Naive thymus-derived CD8-positive, alpha-beta T cell (primary cell): Measurements from ENCODE around the gene ABCG4. TPM values are rescaled to one million over a fixed set of nuclear protein-coding genes. Genes with fewer than 3 reads are reported as not detected.
"Not testable (repeated sequence)": the region's sequence is repeated elsewhere in the genome, so short reads cannot be mapped to it uniquely, and the experiment has no call there.

Source experiments
- ATAC-seq, 2 donors: fragments of 150-1000 bp; cut with Tn5 transposase in 1 of 2; sonication (Bioruptor Pico), chemical (Tn5 transposase) in 1 of 2; 1 replicate in 1 of 2; 2 replicates in 1 of 2; pipeline ENCODE4 v1.10.0; 2021; ENCODE audit warnings: mild to moderate bottlenecking in 2 of 2, moderate library complexity in 2 of 2
- POLR2A ChIA-PET: fragments of 350-600 bp; sonication (Branson Sonifier 250); formaldehyde crosslinking; loops from one replicate; lab custom pipeline; 2021; ENCODE audit warnings: antibody characterized with exemption; lab: Charles Lee
- DNase-seq, 10 donors: peaks; one replicate each; pipeline versions ENCODE4 v3.0.0 to v3.0.0-alpha.2; 2020 to 2022
- H3K27ac Mint-ChIP-seq, 10 donors: one replicate each; pipeline ENCODE4 v1.8.0; 2020 to 2022; ENCODE audit warnings: mild to moderate bottlenecking in 10 of 10, mixed read lengths in 10 of 10, moderate library complexity in 4 of 10, inconsistent platforms in 1 of 10
- H3K27me3 Mint-ChIP-seq, 5 donors: one replicate each; pipeline ENCODE4 v1.8.0; 2021 to 2022; ENCODE audit warnings: mixed read lengths in 5 of 5
- H3K36me3 Mint-ChIP-seq, 3 donors: one replicate each; pipeline ENCODE4 v1.8.0; 2020 to 2022; ENCODE audit warnings: mixed read lengths in 3 of 3, mild to moderate bottlenecking in 2 of 3, inconsistent platforms in 1 of 3
- H3K4me1 Mint-ChIP-seq, 4 donors: one replicate each; pipeline ENCODE4 v1.8.0; 2021 to 2022; ENCODE audit warnings: mixed read lengths in 4 of 4
- H3K4me3 Mint-ChIP-seq, 10 donors: one replicate each; pipeline ENCODE4 v1.8.0; 2020 to 2022; ENCODE audit warnings: mild to moderate bottlenecking in 10 of 10, mixed read lengths in 10 of 10, moderate library complexity in 6 of 10, inconsistent platforms in 1 of 10
- H3K9me3 Mint-ChIP-seq, 9 donors: one replicate each; pipeline ENCODE4 v1.8.0; 2020 to 2022; ENCODE audit warnings: mixed read lengths in 9 of 9, mild to moderate bottlenecking in 3 of 9, inconsistent platforms in 1 of 9, moderate library complexity in 1 of 9
- polyA plus RNA-seq, 3 donors: library from polyadenylated mRNA; unstranded; fragments of 300-500 nt; fragmentation: Illumina TruSeq; gene quantifications; one replicate each; pipeline ENCODE4 v1.2.3, GENCODE V29; 2021
- total RNA-seq, 8 experiments: library from RNA in 2 of 8; stranded (reverse) in 2 of 8; gene quantifications; one replicate each; pipeline ENCODE4 v1.2.3 and lab custom pipeline; 2021 to 2026

ABCG4 gene
- total and polyA plus RNA-seq, 5 experiments from 2014 or later: not detected

- POLR2A ChIA-PET: interaction anchor here (1.2 to 9.9 kb wide), 5 partner anchors 9 to 98 kb away, joined by 3 to 130 read pairs (median 32); partner anchors contain the start of genes C2CD2L, DPAGT1 and HMBS
- H3K27ac Mint-ChIP-seq: peak overlapping the region; percentile 21 to 98 (median 76)
These were observed 31.7 kb upstream of the ABCG4 start for GRCh38 chr11:119117004-119117706.

GRCh38 chr11:119118227-119118626 lies 30.6 kb upstream of the ABCG4 start:
- H3K27me3 Mint-ChIP-seq: no peaks in the 10 kb centered on the region
- DNase-seq (no peak), ATAC-seq (no peak)
- H3K4me1 Mint-ChIP-seq: peaks cover 35 to 60% (median 53%) of the 10 kb centered on the region in 4 donors
- H3K27ac Mint-ChIP-seq: peak overlapping the region in 3 of 10 donors; percentile 40 to 85 (median 52)
- POLR2A ChIA-PET: interaction anchor here (0.9 to 9.9 kb wide), 4 partner anchors 10 to 99 kb away, joined by 3 to 130 read pairs (median 26); partner anchors contain the start of genes C2CD2L and DPAGT1
- no peaks in the 10 kb centered on the region for H3K9me3 Mint-ChIP-seq
- H3K36me3 Mint-ChIP-seq: peaks cover 5 to 21% (median 6%) of the 10 kb centered on the region in 3 donors
- H3K4me3 Mint-ChIP-seq: no peak overlapping the region

More at GRCh38 chr11:119117004-119117706, 31.7 kb upstream of the ABCG4 start:
- H3K27me3 Mint-ChIP-seq: no peaks in the 10 kb centered on the region
- DNase-seq (no peak), ATAC-seq (no peak)
- peaks cover 5 to 25% (median 6%) of the 10 kb centered on the region in 3 donors for H3K36me3 Mint-ChIP-seq
- H3K4me1 Mint-ChIP-seq: peaks cover 33 to 56% (median 46%) of the 10 kb centered on the region in 4 donors
- peak overlapping the region in 4 of 10 donors; percentile 24 to 81 (median 26) for H3K4me3 Mint-ChIP-seq
- no peaks in the 10 kb centered on the region for H3K9me3 Mint-ChIP-seq

DNA sequence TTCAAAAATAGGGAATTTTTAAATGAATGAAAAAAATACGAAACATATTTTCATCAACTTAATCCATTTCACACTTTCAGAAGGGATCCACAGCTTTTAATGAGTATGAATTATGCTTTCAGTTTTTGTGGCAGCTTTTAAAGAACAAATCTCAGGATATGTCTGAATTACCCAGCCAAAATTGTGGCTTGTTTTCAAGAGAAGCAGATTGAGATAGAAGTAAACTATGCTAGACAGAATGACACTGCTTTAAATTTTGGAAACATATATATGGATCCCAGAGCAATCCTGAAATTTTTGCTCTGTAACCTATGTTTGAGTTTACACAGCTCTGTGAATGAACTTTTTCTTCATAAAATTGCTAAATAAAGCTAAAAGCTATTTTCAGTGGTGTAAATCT lies 29.9 kb upstream of the ABCG4 start:
- H3K4me1 Mint-ChIP-seq: peaks cover 36 to 59% (median 56%) of the 10 kb centered on the region in 4 donors
- peak overlapping the region in 1 of 10 donors; percentile 57 for H3K27ac Mint-ChIP-seq

DNA sequence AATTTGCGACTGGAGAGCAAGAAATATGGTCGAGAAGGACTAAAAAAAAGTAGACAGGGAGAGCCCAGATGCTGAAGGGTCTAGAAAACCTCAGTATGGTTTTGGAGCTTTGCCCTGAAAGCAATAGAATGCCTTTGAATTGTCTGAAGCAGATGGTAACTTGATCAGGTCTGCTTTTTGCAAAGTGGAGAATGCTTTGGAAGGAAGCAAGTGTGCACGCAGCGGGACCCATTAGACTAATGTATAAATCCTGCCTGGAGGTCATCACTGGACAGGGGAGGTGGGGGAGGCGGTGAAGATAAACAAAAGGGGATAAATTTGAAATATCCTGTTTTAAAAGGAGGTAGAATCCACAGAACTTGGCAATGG lies 28.2 kb upstream of the ABCG4 start:
- Mint-ChIP-seq H3K36me3 (peaks cover 0 to 20% (median 3%) of the 10 kb centered on the region in 3 donors), H3K27me3 (no peaks in the 10 kb centered on the region), H3K4me3 (peak overlapping the region; percentile 84 to 99 (median 92)), H3K27ac (peak overlapping the region; percentile 95 to 98 (median 96)), H3K9me3 (no peaks in the 10 kb centered on the region), H3K4me1 (peaks cover 30 to 52% (median 47%) of the 10 kb centered on the region in 4 donors)
- POLR2A ChIA-PET: interaction anchor here (1.1 to 9.9 kb wide), 12 partner anchors 12 to 207 kb away, joined by 3 to 130 read pairs (median 7); partner anchors contain the start of genes C2CD2L, DPAGT1, HMBS and HYOU1
- no peak for ATAC-seq
- DNase-seq: peak in 1 of 10 donors; percentile 15

More for the DNA sequence above, 29.9 kb upstream of the ABCG4 start:
- DNase-seq (no peak), ATAC-seq (no peak)
- Mint-ChIP-seq H3K36me3 (peaks cover 5 to 21% (median 6%) of the 10 kb centered on the region in 3 donors), H3K27me3 (no peaks in the 10 kb centered on the region), H3K4me3 (no peak overlapping the region), H3K9me3 (no peaks in the 10 kb centered on the region)
- POLR2A ChIA-PET: interaction anchor here (0.9 to 9.9 kb wide), 5 partner anchors 11 to 52 kb away, joined by 3 to 130 read pairs (median 10); partner anchors contain the start of genes C2CD2L and DPAGT1

DNA sequence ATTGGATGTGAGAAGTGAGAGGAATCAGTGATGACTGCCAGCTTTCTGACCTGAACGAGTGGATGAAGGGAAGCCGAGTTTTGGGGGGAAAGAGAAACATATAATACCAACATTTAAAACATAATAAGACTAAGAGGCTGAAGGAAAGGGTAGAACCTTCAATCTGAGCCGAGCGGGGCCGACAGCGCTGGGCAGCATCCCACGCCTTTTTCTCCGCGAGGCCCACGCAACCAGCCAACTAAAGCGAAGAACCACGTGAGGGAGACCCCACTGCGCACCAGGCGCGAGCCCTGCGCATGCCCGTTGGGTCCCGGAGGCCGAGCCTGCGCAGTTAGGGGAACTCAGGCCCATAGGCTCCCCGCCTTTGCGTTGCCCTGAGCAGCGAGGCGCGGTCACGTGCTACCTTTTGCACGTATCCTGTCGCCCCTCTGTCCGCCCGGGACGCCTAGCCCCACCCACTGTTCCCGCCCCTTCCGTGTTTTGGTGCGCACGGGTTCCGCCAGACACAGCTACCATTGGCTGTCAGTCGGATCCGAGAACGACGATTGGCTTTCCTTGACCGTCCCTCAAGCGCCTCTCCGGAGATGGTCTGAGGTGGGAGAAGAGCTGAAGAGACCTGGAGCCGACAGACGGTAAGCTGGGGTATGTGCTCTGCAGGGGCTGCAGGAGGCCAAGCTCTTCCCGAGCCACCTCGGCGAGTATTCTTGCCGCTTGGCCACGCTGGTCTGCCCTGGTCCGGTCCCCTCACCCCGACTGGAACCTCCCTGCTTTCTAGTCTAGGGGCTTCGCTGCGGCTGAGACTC lies 27.6 kb upstream of the ABCG4 start, which contains the start of gene HINFP:
Gene HINFP (plus strand): TSS at position 573 of the 803 bp plus-strand sequence. CDS start 5,365 bp downstream, outside the sequence.
- ATAC-seq: peak; percentile 94 to 97
- H3K27ac Mint-ChIP-seq: peak within 1 kb of the TSS; percentile 95 to 98 (median 96)
- peaks cover 26 to 46% (median 43%) of the 10 kb centered on the region in 4 donors for H3K4me1 Mint-ChIP-seq
- peaks cover 0 to 20% (median 3%) of the 10 kb centered on the region in 3 donors for H3K36me3 Mint-ChIP-seq
- DNase-seq: peak; percentile 94 to 100 (median 99)
- no peaks in the 10 kb centered on the region for H3K27me3 Mint-ChIP-seq
- POLR2A ChIA-PET: interaction anchor here (0.7 to 9.9 kb wide), 18 partner anchors 9 to 685 kb away, joined by 3 to 130 read pairs (median 5); partner anchors contain the start of genes C2CD2L, CENATAC, DPAGT1 and HMBS
- H3K4me3 Mint-ChIP-seq: peak within 1 kb of the TSS; percentile 84 to 99 (median 92)
- H3K9me3 Mint-ChIP-seq: no peaks in the 10 kb centered on the region

DNA sequence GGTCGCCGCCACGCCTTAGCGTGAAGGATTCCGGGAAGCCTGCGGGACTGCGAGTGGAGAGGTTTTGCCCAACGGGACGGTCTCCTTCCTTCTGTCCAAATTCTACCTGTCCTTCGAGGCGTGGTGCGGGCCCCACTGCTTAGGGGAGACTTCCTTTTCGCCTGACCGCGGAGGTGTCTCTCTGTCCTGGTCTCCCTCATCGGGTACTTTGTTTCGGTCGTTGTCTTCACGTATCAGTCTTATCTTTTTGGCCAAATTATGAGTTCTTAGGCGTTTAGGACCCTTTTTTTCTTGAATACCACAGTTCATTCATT lies 27.1 kb upstream of the ABCG4 start:
- Mint-ChIP-seq H3K27ac (peak overlapping the region; percentile 95 to 98 (median 96)), H3K4me1 (peaks cover 25 to 43% (median 42%) of the 10 kb centered on the region in 4 donors), H3K4me3 (peak overlapping the region; percentile 84 to 99 (median 92)), H3K9me3 (no peaks in the 10 kb centered on the region), H3K36me3 (peaks cover 0 to 22% (median 3%) of the 10 kb centered on the region in 3 donors), H3K27me3 (no peaks in the 10 kb centered on the region)
- POLR2A ChIA-PET: interaction anchor here (0.8 to 9.9 kb wide), 15 partner anchors 9 to 686 kb away, joined by 3 to 130 read pairs (median 6); partner anchors contain the start of genes C2CD2L, CENATAC, DPAGT1 and HMBS
- ATAC-seq (no peak), DNase-seq (no peak)

- peaks cover 3 to 55% (median 5%) of the 10 kb centered on the region in 3 donors for H3K36me3 Mint-ChIP-seq
- peak overlapping the region in 1 of 10 donors; percentile 29 for H3K27ac Mint-ChIP-seq
- POLR2A ChIA-PET: interaction anchor here (1.0 kb wide), 1 partner anchor 10 kb away, joined by 3 read pairs; no protein-coding TSS in a partner anchor
- no peak for DNase-seq
- no peak for ATAC-seq
- H3K27me3 Mint-ChIP-seq: no peaks in the 10 kb centered on the region
- no peaks in the 10 kb centered on the region for H3K9me3 Mint-ChIP-seq
- H3K4me3 Mint-ChIP-seq: no peak overlapping the region
- H3K4me1 Mint-ChIP-seq: peaks cover 16 to 39% (median 32%) of the 10 kb centered on the region in 4 donors
These were observed 23.0 kb upstream of the ABCG4 start for GRCh38 chr11:119125821-119126220.

DNA sequence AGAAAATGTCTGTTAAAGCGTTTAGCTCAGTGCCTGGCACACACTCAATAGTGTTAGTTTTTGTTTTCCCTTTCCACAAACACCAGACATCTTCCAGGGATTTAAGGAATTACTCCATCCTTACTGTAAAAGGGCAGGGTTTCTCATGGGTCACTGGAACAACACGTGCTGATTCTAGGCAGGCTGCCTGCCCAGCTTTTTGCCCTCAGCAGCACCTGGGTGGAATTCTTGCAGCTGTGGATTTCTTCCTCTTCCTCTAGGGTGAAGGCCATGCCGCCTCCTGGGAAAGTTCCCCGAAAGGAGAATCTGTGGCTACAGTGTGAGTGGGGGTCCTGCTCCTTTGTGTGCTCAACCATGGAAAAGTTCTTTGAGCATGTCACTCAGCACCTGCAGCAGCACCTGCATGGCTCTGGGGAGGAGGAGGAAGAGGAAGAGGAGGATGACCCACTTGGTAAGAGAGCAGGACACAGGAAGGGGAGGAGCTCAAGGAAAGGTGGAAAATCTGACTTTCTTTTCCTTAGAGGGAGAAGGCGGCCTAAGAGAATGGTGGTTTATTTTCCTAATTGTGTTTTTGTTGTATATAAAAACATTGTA lies 22.1 kb upstream of the ABCG4 start:
- peaks cover 14 to 33% (median 28%) of the 10 kb centered on the region in 4 donors for H3K4me1 Mint-ChIP-seq
- H3K27ac Mint-ChIP-seq: peak overlapping the region in 6 of 10 donors; percentile 3 to 72 (median 59)
- no peak overlapping the region for H3K4me3 Mint-ChIP-seq
- no peak for ATAC-seq
- POLR2A ChIA-PET: interaction anchor here (0.7 to 1.0 kb wide), 3 partner anchors 11 to 512 kb away, joined by 3 to 5 read pairs (median 3); no protein-coding TSS in a partner anchor
- peaks cover 3 to 64% (median 7%) of the 10 kb centered on the region in 3 donors for H3K36me3 Mint-ChIP-seq
- H3K9me3 Mint-ChIP-seq: no peaks in the 10 kb centered on the region
- DNase-seq: no peak
- H3K27me3 Mint-ChIP-seq: no peaks in the 10 kb centered on the region

- no peak for ATAC-seq
- Mint-ChIP-seq H3K27ac (peak overlapping the region in 1 of 10 donors; percentile 15), H3K36me3 (peaks cover 3 to 78% (median 18%) of the 10 kb centered on the region in 3 donors), H3K4me1 (peaks cover 7 to 20% (median 10%) of the 10 kb centered on the region in 4 donors), H3K4me3 (no peak overlapping the region), H3K27me3 (no peaks in the 10 kb centered on the region), H3K9me3 (no peaks in the 10 kb centered on the region)
- DNase-seq: no peak
- POLR2A ChIA-PET: no interaction called here
These were observed 18.2 kb upstream of the ABCG4 start for GRCh38 chr11:119130662-119131061.

DNA sequence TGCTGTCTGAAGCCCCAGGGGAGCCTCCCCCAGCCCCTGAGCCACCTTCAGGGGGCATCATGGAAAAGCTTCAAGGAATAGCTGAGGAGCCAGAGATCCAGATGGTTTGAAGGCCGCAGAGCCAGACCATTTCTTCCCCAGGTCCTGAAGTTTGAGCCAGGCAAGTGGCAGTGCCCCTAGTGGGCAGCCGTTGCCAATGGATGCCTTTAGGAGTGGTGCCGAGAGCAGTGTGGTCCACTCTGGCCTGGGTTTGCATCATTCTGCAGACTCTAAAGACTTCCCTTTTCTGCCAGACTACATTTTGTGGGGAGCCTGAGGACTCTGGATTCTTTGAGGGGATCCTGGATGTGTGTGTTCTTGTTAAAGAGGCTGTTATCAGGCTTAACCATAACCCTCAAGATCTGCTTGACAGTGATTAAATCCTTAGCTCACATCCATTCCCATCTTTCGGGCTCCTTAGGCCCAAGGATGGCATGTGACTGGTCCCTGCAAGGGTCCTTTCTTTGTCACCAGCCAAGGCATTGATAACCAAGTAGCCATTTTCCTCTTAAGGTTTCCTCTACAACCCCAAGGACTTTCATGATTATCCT lies 14.4 kb upstream of the ABCG4 start:
- H3K9me3 Mint-ChIP-seq: no peaks in the 10 kb centered on the region
- H3K27ac Mint-ChIP-seq: peak overlapping the region in 1 of 10 donors; percentile 14
- POLR2A ChIA-PET: interaction anchor here (1.0 kb wide), 1 partner anchor 12 kb away, joined by 4 read pairs; the partner anchor contains the start of gene HINFP
- no peak overlapping the region for H3K4me3 Mint-ChIP-seq
- peaks cover 3 to 55% (median 17%) of the 10 kb centered on the region in 3 donors for H3K36me3 Mint-ChIP-seq
- peaks cover 0 to 8% (median 4%) of the 10 kb centered on the region in 4 donors for H3K4me1 Mint-ChIP-seq
- DNase-seq (no peak), ATAC-seq (peak in 1 of 2 donors; percentile 35)
- no peaks in the 10 kb centered on the region for H3K27me3 Mint-ChIP-seq

- H3K27me3 Mint-ChIP-seq: peaks cover 5 to 11% (median 8%) of the 10 kb centered on the region in 5 donors
- not testable (repeated sequence) for H3K4me3 Mint-ChIP-seq, H3K9me3 Mint-ChIP-seq, H3K27ac Mint-ChIP-seq, H3K4me1 Mint-ChIP-seq, DNase-seq, H3K36me3 Mint-ChIP-seq, ATAC-seq
- POLR2A ChIA-PET: interaction anchor here (0.7 kb wide), 1 partner anchor 708 kb away, joined by 3 read pairs; no protein-coding TSS in a partner anchor
These were observed 9.6 kb upstream of the ABCG4 start for GRCh38 chr11:119139276-119139675.
